ENCODE measurements around the gene AP1M1.

AP1M1 gene

DNA sequence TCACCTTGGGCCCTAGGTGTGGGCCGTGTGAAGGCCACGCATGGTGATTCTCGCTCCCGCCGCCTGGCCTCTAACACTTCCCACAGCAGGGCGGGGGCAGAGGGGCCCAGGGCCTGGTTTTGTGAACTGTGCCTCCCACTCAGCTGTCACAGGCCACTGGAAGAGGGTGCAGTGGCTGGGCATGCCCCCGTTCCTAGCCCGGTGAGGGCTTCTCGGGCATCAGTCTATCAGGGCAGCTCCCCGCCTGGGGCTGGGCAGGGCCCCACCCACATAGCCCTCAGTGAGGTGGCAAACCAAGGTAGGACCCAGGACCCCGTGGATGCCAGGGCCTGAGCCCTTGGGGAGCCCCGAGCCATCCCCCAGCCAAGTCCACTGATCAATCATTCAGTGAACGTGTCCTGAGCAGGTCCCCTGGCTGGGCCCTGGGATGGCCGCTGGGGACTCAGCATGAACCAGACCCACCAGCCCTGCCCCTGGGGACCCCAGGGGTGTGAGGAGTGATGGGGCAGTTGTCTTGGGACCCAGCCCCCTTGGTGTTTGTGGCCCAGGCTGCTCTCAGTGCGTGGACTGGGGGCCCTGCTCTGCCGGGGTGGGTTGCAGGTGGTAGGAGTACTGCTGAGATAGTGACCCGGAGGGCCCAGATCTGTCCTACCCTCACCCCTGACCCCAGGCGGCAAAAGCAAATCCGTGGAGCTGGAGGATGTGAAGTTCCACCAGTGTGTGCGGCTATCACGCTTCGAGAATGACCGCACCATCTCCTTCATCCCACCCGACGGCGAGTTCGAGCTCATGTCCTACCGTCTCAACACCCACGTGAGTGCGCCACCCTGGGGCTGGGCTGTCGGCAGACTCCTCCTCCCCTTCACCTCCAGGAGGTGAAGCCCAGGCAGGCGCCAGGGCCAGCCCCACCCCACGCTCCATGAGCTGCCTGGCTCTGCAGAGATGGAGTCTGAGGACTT is 29.4 kb downstream of the AP1M1 start:
- Histone ChIP-seq H4K8ac (ENCODE audit: low read depth, low read length) (no peak overlapping the region), H2BK12ac (ENCODE audit: low read length) (no peak overlapping the region), H2AK5ac (ENCODE audit: low read length) (no peak overlapping the region), H3K23ac (ENCODE audit: low read length) (no peak overlapping the region), H3K9ac (ENCODE audit: low read length) (no peak overlapping the region), H3K18ac (ENCODE audit: low read length) (no peak overlapping the region), H4K12ac (ENCODE audit: low read depth, low read length) (no peak overlapping the region), H3K79me2 (ENCODE audit: control insufficient read depth, insufficient read depth, low read length, poor library complexity) (no peaks in the 10 kb centered on the region), H3K27ac (ENCODE audit: low read depth, low read length) (no peak overlapping the region), H3K79me1 (ENCODE audit: low read length) (no peaks in the 10 kb centered on the region), H3K4me3 (ENCODE audit: low read depth, low read length) (no peak overlapping the region), H3K4ac (ENCODE audit: low read depth, low read length) (no peak overlapping the region), H3K4me1 (ENCODE audit: control insufficient read depth in 1 of 2, insufficient read depth in 2 of 2, low read length in 2 of 2) (no peaks in the 10 kb centered on the region), H3K14ac (ENCODE audit: low read length) (no peak overlapping the region), H2BK120ac (ENCODE audit: insufficient read depth, low read length, poor library complexity) (no peak overlapping the region), H2BK5ac (ENCODE audit: low read depth, low read length, poor library complexity) (no peak overlapping the region), H2AFZ (ENCODE audit: insufficient read depth, low read length, poor library complexity) (no peak overlapping the region), H3K36me3 (ENCODE audit: control insufficient read depth in 1 of 2, insufficient read depth in 2 of 2, low read length in 2 of 2) (peaks cover 56 to 70% of the 10 kb centered on the region in 2 experiments), H3K27me3 (ENCODE audit: insufficient read depth, low read length) (no peaks in the 10 kb centered on the region), H4K91ac (ENCODE audit: low read depth, low read length) (no peak overlapping the region), H3K9me3 (ENCODE audit: insufficient read depth, low read depth, low read length) (no peaks in the 10 kb centered on the region), H3K4me2 (ENCODE audit: low read length) (no peak overlapping the region)
- WGBS (ENCODE audit: extremely low coverage, insufficient coverage, insufficient read length) = no CpG with 5 or more reads among the region's 33 CpGs
- no peak for DNase-seq

DNA sequence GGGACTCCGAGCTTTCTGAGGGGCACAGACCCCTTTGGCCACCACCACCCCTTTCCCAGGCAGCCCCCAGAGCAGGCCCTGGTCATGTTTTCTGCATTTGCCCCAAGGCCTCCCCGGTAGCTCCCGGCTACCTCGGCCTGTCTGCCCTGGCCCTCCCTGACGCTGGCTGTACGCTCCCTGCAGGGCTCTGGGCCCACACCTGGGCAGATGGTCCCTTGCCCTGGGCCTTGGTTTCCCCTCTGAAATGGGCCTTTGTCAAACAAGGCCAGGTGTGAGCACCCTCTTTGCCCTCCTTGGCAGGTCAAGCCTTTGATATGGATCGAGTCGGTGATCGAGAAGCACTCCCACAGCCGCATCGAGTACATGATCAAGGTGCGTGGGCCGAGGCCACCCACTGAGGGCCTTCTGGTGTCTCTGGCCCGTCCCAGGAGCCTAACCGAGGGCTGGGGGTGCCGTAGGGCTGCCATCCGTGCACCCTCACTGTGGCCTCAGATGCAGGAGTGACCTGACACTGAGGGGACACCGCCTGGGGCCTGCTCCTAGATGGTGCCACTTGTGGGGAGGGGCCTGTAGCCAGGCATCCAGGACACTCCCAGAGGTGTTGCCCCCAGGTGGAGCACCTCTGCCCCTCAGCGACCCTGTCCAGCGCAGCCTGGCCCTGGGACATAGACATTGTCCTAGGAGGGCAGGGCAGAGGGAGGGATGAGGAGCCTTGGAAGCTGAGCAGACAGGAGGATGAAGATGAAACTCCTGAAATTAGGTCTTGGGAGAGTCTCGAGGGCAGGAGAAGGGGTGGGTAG is 30.3 kb downstream of the AP1M1 start:
- Histone ChIP-seq H2AFZ (ENCODE audit: insufficient read depth, low read length, poor library complexity) (no peak overlapping the region), H3K79me1 (ENCODE audit: low read length) (no peaks in the 10 kb centered on the region), H3K23ac (ENCODE audit: low read length) (no peak overlapping the region), H3K36me3 (ENCODE audit: control insufficient read depth in 1 of 2, insufficient read depth in 2 of 2, low read length in 2 of 2) (peaks cover 59 to 76% of the 10 kb centered on the region in 2 experiments), H3K27ac (ENCODE audit: low read depth, low read length) (no peak overlapping the region), H3K9me3 (ENCODE audit: insufficient read depth, low read depth, low read length) (no peaks in the 10 kb centered on the region), H2BK120ac (ENCODE audit: insufficient read depth, low read length, poor library complexity) (no peak overlapping the region), H3K79me2 (ENCODE audit: control insufficient read depth, insufficient read depth, low read length, poor library complexity) (no peaks in the 10 kb centered on the region), H3K4ac (ENCODE audit: low read depth, low read length) (no peak overlapping the region), H4K12ac (ENCODE audit: low read depth, low read length) (no peak overlapping the region), H2BK5ac (ENCODE audit: low read depth, low read length, poor library complexity) (no peak overlapping the region), H3K27me3 (ENCODE audit: insufficient read depth, low read length) (no peaks in the 10 kb centered on the region), H3K14ac (ENCODE audit: low read length) (no peak overlapping the region), H3K4me1 (ENCODE audit: control insufficient read depth in 1 of 2, insufficient read depth in 2 of 2, low read length in 2 of 2) (no peaks in the 10 kb centered on the region), H2BK12ac (ENCODE audit: low read length) (no peak overlapping the region), H2AK5ac (ENCODE audit: low read length) (no peak overlapping the region), H4K8ac (ENCODE audit: low read depth, low read length) (no peak overlapping the region), H3K18ac (ENCODE audit: low read length) (no peak overlapping the region), H3K4me2 (ENCODE audit: low read length) (no peak overlapping the region), H3K4me3 (ENCODE audit: low read depth, low read length) (no peak overlapping the region), H3K9ac (ENCODE audit: low read length) (no peak overlapping the region), H4K91ac (ENCODE audit: low read depth, low read length) (no peak overlapping the region)
- DNase-seq = no peak
- no CpG with 5 or more reads among the region's 21 CpGs for WGBS (ENCODE audit: extremely low coverage, insufficient coverage, insufficient read length)

DNA sequence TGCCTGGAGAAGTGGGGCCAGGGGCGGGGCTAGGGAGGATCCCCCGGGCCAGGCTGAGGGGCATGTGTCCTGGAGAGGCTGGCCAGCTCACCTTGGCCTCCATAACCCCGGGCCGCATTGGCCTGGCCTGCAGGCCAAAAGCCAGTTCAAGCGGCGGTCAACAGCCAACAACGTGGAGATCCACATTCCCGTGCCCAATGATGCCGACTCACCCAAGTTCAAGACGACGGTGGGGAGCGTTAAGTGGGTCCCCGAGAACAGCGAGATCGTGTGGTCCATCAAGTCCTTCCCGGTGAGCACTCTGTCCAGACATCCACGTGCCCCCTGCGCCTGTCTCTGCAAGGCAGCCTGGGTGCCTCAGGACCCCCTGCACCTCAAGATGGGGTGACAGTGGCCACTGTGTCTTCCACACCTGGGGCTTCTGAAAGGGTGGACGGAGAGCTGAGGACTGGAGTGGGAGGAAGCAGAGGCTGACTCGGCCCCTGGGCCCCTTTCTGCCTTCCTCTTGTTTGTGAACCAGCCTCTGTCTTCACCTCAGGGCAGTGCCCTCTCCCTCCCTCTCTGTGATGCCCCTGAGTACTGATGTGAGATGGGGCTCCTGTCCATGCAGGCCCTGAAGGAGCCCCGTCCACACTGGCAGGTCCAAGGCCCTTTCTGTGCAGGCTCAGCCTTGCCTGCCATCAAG is 31.1 kb downstream of the AP1M1 start:
- Histone ChIP-seq H3K36me3 (ENCODE audit: control insufficient read depth in 1 of 2, insufficient read depth in 2 of 2, low read length in 2 of 2) (peaks cover 63 to 75% of the 10 kb centered on the region in 2 experiments), H3K23ac (ENCODE audit: low read length) (no peak overlapping the region), H3K79me2 (ENCODE audit: control insufficient read depth, insufficient read depth, low read length, poor library complexity) (no peaks in the 10 kb centered on the region), H3K4me3 (ENCODE audit: low read depth, low read length) (no peak overlapping the region), H3K27me3 (ENCODE audit: insufficient read depth, low read length) (no peaks in the 10 kb centered on the region), H3K79me1 (ENCODE audit: low read length) (no peaks in the 10 kb centered on the region), H3K9ac (ENCODE audit: low read length) (no peak overlapping the region), H3K14ac (ENCODE audit: low read length) (no peak overlapping the region), H4K12ac (ENCODE audit: low read depth, low read length) (no peak overlapping the region), H2AFZ (ENCODE audit: insufficient read depth, low read length, poor library complexity) (no peak overlapping the region), H3K4ac (ENCODE audit: low read depth, low read length) (no peak overlapping the region), H2BK5ac (ENCODE audit: low read depth, low read length, poor library complexity) (no peak overlapping the region), H2BK12ac (ENCODE audit: low read length) (no peak overlapping the region), H2AK5ac (ENCODE audit: low read length) (no peak overlapping the region), H3K9me3 (ENCODE audit: insufficient read depth, low read depth, low read length) (no peaks in the 10 kb centered on the region), H2BK120ac (ENCODE audit: insufficient read depth, low read length, poor library complexity) (no peak overlapping the region), H3K4me1 (ENCODE audit: control insufficient read depth in 1 of 2, insufficient read depth in 2 of 2, low read length in 2 of 2) (no peaks in the 10 kb centered on the region), H3K4me2 (ENCODE audit: low read length) (no peak overlapping the region), H3K27ac (ENCODE audit: low read depth, low read length) (no peak overlapping the region), H4K91ac (ENCODE audit: low read depth, low read length) (no peak overlapping the region), H3K18ac (ENCODE audit: low read length) (no peak overlapping the region), H4K8ac (ENCODE audit: low read depth, low read length) (no peak overlapping the region)
- no peak for DNase-seq
- WGBS (ENCODE audit: extremely low coverage, insufficient coverage, insufficient read length) = no CpG with 5 or more reads among the region's 21 CpGs

DNA sequence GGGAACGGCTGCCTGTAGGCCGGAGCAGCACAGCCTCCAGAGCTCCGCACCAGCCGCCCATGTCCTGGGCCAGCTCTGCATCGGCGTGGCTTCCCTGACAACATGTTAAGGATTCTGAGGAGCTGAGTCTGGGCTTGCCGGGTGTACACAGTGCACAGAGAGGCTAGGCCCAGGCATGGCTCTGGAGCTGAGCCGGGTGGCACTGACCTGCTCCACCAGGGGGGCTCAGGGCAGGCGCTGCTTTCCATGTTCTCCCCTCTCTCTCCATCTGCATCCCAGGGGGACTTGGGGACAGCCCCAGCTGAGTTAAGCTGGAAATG is 31.6 kb downstream of the AP1M1 start:
- Histone ChIP-seq H3K27me3 (ENCODE audit: insufficient read depth, low read length) (no peaks in the 10 kb centered on the region), H3K14ac (ENCODE audit: low read length) (no peak overlapping the region), H3K9me3 (ENCODE audit: insufficient read depth, low read depth, low read length) (no peaks in the 10 kb centered on the region), H4K91ac (ENCODE audit: low read depth, low read length) (no peak overlapping the region), H3K4me2 (ENCODE audit: low read length) (no peak overlapping the region), H3K36me3 (ENCODE audit: control insufficient read depth in 1 of 2, insufficient read depth in 2 of 2, low read length in 2 of 2) (peaks cover 64 to 73% of the 10 kb centered on the region in 2 experiments), H2BK120ac (ENCODE audit: insufficient read depth, low read length, poor library complexity) (no peak overlapping the region), H3K4me1 (ENCODE audit: control insufficient read depth in 1 of 2, insufficient read depth in 2 of 2, low read length in 2 of 2) (no peaks in the 10 kb centered on the region), H3K79me1 (ENCODE audit: low read length) (no peaks in the 10 kb centered on the region), H3K27ac (ENCODE audit: low read depth, low read length) (no peak overlapping the region), H3K18ac (ENCODE audit: low read length) (no peak overlapping the region), H2AFZ (ENCODE audit: insufficient read depth, low read length, poor library complexity) (no peak overlapping the region), H3K23ac (ENCODE audit: low read length) (no peak overlapping the region), H3K4ac (ENCODE audit: low read depth, low read length) (no peak overlapping the region), H4K12ac (ENCODE audit: low read depth, low read length) (no peak overlapping the region), H4K8ac (ENCODE audit: low read depth, low read length) (no peak overlapping the region), H3K4me3 (ENCODE audit: low read depth, low read length) (no peak overlapping the region), H2BK12ac (ENCODE audit: low read length) (no peak overlapping the region), H2BK5ac (ENCODE audit: low read depth, low read length, poor library complexity) (no peak overlapping the region), H3K9ac (ENCODE audit: low read length) (no peak overlapping the region), H2AK5ac (ENCODE audit: low read length) (no peak overlapping the region), H3K79me2 (ENCODE audit: control insufficient read depth, insufficient read depth, low read length, poor library complexity) (no peaks in the 10 kb centered on the region)
- no CpG with 5 or more reads among the region's 9 CpGs for WGBS (ENCODE audit: extremely low coverage, insufficient coverage, insufficient read length)
- no peak for DNase-seq

Data from trophoblast cell (in vitro differentiated cells and primary cell).